ENCODE measurements around the gene CNKSR3.

Gene CNKSR3

GRCh38 chr6:154388803-154389202 lies 121.7 kb downstream of the CNKSR3 start:
- no peaks in the 10 kb centered on the region for H4K20me1 ChIP-seq
- no peak overlapping the region for H3K9ac ChIP-seq
- H3K36me3 ChIP-seq, result no peaks in the 10 kb centered on the region
- no peak for TF ChIP-seq Cebpa-rat (IDR thresholded peaks at IDR 0.05)
- H3K27me3 ChIP-seq, result no peaks in the 10 kb centered on the region
- peaks cover 0 to 12% (median 7%) of the 10 kb centered on the region in 11 experiments; a peak in 9 of 22 replicates for H3K9me3 ChIP-seq (replicated peaks in 1 of 11)
- H3K4me2 ChIP-seq, result no peak overlapping the region
- no peak overlapping the region for H3K27ac ChIP-seq
- no peak overlapping the region for H3K4me3 ChIP-seq
- H3K4me1 ChIP-seq, result peaks cover 0 to 9% (median 7%) of the 10 kb centered on the region in 10 experiments; a peak in 10 of 20 replicates

- Histone ChIP-seq H3K4me2 (peak overlapping the region in 2 of 11 experiments; percentile 18 to 19; a peak in 3 of 22 replicates), H3K4me1 (peaks cover 0 to 9% (median 7%) of the 10 kb centered on the region in 10 experiments; a peak in 10 of 20 replicates), H3K27ac (no peak overlapping the region), H3K4me3 (no peak overlapping the region), H3K9ac (no peak overlapping the region), H4K20me1 (no peaks in the 10 kb centered on the region), H3K9me3 (replicated peaks in 1 of 11) (peaks cover 5 to 17% (median 7%) of the 10 kb centered on the region in 11 experiments; a peak in 11 of 22 replicates), H3K36me3 (no peaks in the 10 kb centered on the region), H3K27me3 (no peaks in the 10 kb centered on the region)
- TF ChIP-seq Cebpa-rat (IDR thresholded peaks at IDR 0.05), result no peak
These were observed 123.4 kb downstream of the CNKSR3 start for GRCh38 chr6:154386848-154387717.

- H3K9me3 ChIP-seq (replicated peaks in 1 of 11), result peaks cover 2 to 12% (median 3%) of the 10 kb centered on the region in 11 experiments; a peak in 11 of 22 replicates
- H3K27ac ChIP-seq, result no peak overlapping the region
- TF ChIP-seq Cebpa-rat (IDR thresholded peaks at IDR 0.05), result no peak
- peaks cover 0 to 26% (median 8%) of the 10 kb centered on the region in 10 experiments; a peak in 13 of 20 replicates for H3K4me1 ChIP-seq
- no peaks in the 10 kb centered on the region for H4K20me1 ChIP-seq
- H3K27me3 ChIP-seq, result no peaks in the 10 kb centered on the region
- H3K4me2 ChIP-seq, result no peak overlapping the region
- H3K4me3 ChIP-seq, result no peak overlapping the region
- H3K36me3 ChIP-seq, result no peaks in the 10 kb centered on the region
- no peak overlapping the region for H3K9ac ChIP-seq
These were observed 126.3 kb downstream of the CNKSR3 start for GRCh38 chr6:154384191-154384590.

- Histone ChIP-seq H3K27me3 (no peaks in the 10 kb centered on the region), H3K4me1 (peaks cover 0 to 26% (median 8%) of the 10 kb centered on the region in 10 experiments; a peak in 13 of 20 replicates), H3K4me2 (no peak overlapping the region), H3K9me3 (replicated peaks in 1 of 11) (peaks cover 0 to 6% (median 0%) of the 10 kb centered on the region in 11 experiments; a peak in 2 of 22 replicates), H4K20me1 (no peaks in the 10 kb centered on the region), H3K36me3 (no peaks in the 10 kb centered on the region), H3K27ac (no peak overlapping the region), H3K4me3 (no peak overlapping the region), H3K9ac (no peak overlapping the region)
- TF ChIP-seq Cebpa-rat (IDR thresholded peaks at IDR 0.05), result no peak
These were observed 127.2 kb downstream of the CNKSR3 start for GRCh38 chr6:154383273-154383672.

- Histone ChIP-seq H3K36me3 (no peaks in the 10 kb centered on the region), H3K9me3 (replicated peaks in 1 of 11) (peaks cover 0 to 6% (median 0%) of the 10 kb centered on the region in 11 experiments; a peak in 2 of 22 replicates), H3K9ac (no peak overlapping the region), H3K27ac (no peak overlapping the region), H4K20me1 (no peaks in the 10 kb centered on the region), H3K4me1 (peaks cover 0 to 26% (median 8%) of the 10 kb centered on the region in 10 experiments; a peak in 13 of 20 replicates), H3K27me3 (no peaks in the 10 kb centered on the region), H3K4me3 (no peak overlapping the region), H3K4me2 (no peak overlapping the region)
- no peak for TF ChIP-seq Cebpa-rat (IDR thresholded peaks at IDR 0.05)
These were observed 127.7 kb downstream of the CNKSR3 start for GRCh38 chr6:154382740-154383139.

- H3K4me3 ChIP-seq, result no peak overlapping the region
- H3K27me3 ChIP-seq, result no peaks in the 10 kb centered on the region
- peaks cover 0 to 6% (median 0%) of the 10 kb centered on the region in 11 experiments; a peak in 2 of 22 replicates for H3K9me3 ChIP-seq (replicated peaks in 1 of 11)
- no peak overlapping the region for H3K9ac ChIP-seq
- H3K4me2 ChIP-seq, result peak overlapping the region in 1 of 11 experiments; percentile 13; a peak in 1 of 22 replicates
- H4K20me1 ChIP-seq, result no peaks in the 10 kb centered on the region
- no peaks in the 10 kb centered on the region for H3K36me3 ChIP-seq
- H3K4me1 ChIP-seq, result peaks cover 0 to 19% (median 0%) of the 10 kb centered on the region in 10 experiments; a peak in 7 of 20 replicates
- TF ChIP-seq Cebpa-rat (IDR thresholded peaks at IDR 0.05), result no peak
- H3K27ac ChIP-seq, result no peak overlapping the region; a peak in 1 of 22 replicates
These were observed 128.9 kb downstream of the CNKSR3 start for GRCh38 chr6:154381548-154381947.

GRCh38 chr6:154380741-154381140 lies 129.7 kb downstream of the CNKSR3 start:
- peaks cover 0 to 19% (median 0%) of the 10 kb centered on the region in 10 experiments; a peak in 7 of 20 replicates for H3K4me1 ChIP-seq
- peak overlapping the region in 5 of 11 experiments; percentile 13 to 69 (median 50); a peak in 9 of 22 replicates for H3K4me2 ChIP-seq
- H3K4me3 ChIP-seq, result peak overlapping the region in 1 of 10 experiments; percentile 3; a peak in 1 of 20 replicates
- H3K27me3 ChIP-seq, result no peaks in the 10 kb centered on the region
- peak overlapping the region in 4 of 11 experiments; percentile 41 to 61 (median 48); a peak in 8 of 22 replicates for H3K9ac ChIP-seq
- peaks cover 0 to 6% (median 0%) of the 10 kb centered on the region in 11 experiments; a peak in 2 of 22 replicates for H3K9me3 ChIP-seq (replicated peaks in 1 of 11)
- no peaks in the 10 kb centered on the region for H3K36me3 ChIP-seq
- peak overlapping the region in 5 of 11 experiments; percentile 50 to 63 (median 60); a peak in 10 of 22 replicates for H3K27ac ChIP-seq
- TF ChIP-seq Cebpa-rat (IDR thresholded peaks at IDR 0.05), result no peak
- H4K20me1 ChIP-seq, result no peaks in the 10 kb centered on the region

- H3K4me1 ChIP-seq, result peaks cover 0 to 19% (median 0%) of the 10 kb centered on the region in 10 experiments; a peak in 7 of 20 replicates
- no peaks in the 10 kb centered on the region for H3K36me3 ChIP-seq
- no peak overlapping the region for H3K9ac ChIP-seq
- no peak overlapping the region for H3K27ac ChIP-seq
- H4K20me1 ChIP-seq, result no peaks in the 10 kb centered on the region
- peak overlapping the region in 1 of 11 experiments; percentile 50; a peak in 2 of 22 replicates for H3K4me2 ChIP-seq
- H3K9me3 ChIP-seq (replicated peaks in 1 of 11), result peaks cover 0 to 6% (median 0%) of the 10 kb centered on the region in 11 experiments; a peak in 2 of 22 replicates
- H3K4me3 ChIP-seq, result no peak overlapping the region
- no peaks in the 10 kb centered on the region for H3K27me3 ChIP-seq
- no peak for TF ChIP-seq Cebpa-rat (IDR thresholded peaks at IDR 0.05)
These were observed 130.9 kb downstream of the CNKSR3 start for GRCh38 chr6:154379585-154379984.

- Histone ChIP-seq H4K20me1 (no peaks in the 10 kb centered on the region), H3K27ac (no peak overlapping the region), H3K9me3 (replicated peaks in 1 of 11) (peaks cover 0 to 10% (median 3%) of the 10 kb centered on the region in 11 experiments; a peak in 6 of 22 replicates), H3K9ac (no peak overlapping the region), H3K4me2 (no peak overlapping the region), H3K4me3 (no peak overlapping the region), H3K27me3 (no peaks in the 10 kb centered on the region), H3K4me1 (peaks cover 0 to 19% (median 0%) of the 10 kb centered on the region in 10 experiments; a peak in 7 of 20 replicates), H3K36me3 (no peaks in the 10 kb centered on the region)
- no peak for TF ChIP-seq Cebpa-rat (IDR thresholded peaks at IDR 0.05)
These were observed 132.0 kb downstream of the CNKSR3 start for GRCh38 chr6:154378518-154378917.
